Liver (tissue), 9 donors: Measurements from ENCODE around the gene APOL2. TPM values are rescaled to one million over a fixed set of nuclear protein-coding genes. Genes with fewer than 3 reads are reported as not detected.
"Not testable (repeated sequence)": the region's sequence is repeated elsewhere in the genome, so short reads cannot be mapped to it uniquely, and the experiment has no call there.

Experiments
- DNase-seq: peaks from one replicate; pipeline ENCODE4 v3.0.0-alpha.2; 2017; ENCODE audit warnings: low spot score
- H3K27ac ChIP-seq, 2 donors: one replicate each; pipeline ENCODE4 v1.7.0; 2013; ENCODE audit warnings: inconsistent platforms in 2 of 2, low read length in 2 of 2, control low read depth in 1 of 2, low read depth in 1 of 2, mild to moderate bottlenecking in 1 of 2
- H3K27me3 ChIP-seq, 4 donors: one replicate each; pipeline versions ENCODE4 v1.6.1 to v1.7.0; 2013; ENCODE audit warnings: low read length in 3 of 4, inconsistent platforms in 1 of 4, mild to moderate bottlenecking in 1 of 4, moderate library complexity in 1 of 4; ENCODE audit not compliant: control insufficient read depth in 4 of 4, insufficient read depth in 4 of 4
- H3K36me3 ChIP-seq, 4 donors: one replicate each; pipeline versions ENCODE4 v1.6.1 to v1.7.0; 2013; ENCODE audit warnings: low read length in 3 of 4, mild to moderate bottlenecking in 3 of 4, low read depth in 1 of 4, moderate library complexity in 1 of 4; ENCODE audit not compliant: control insufficient read depth in 4 of 4, insufficient read depth in 3 of 4
- H3K4me1 ChIP-seq, 4 donors: one replicate each; pipeline versions ENCODE4 v1.6.1 to v1.7.0; 2013; ENCODE audit warnings: low read length in 3 of 4, mild to moderate bottlenecking in 3 of 4, moderate library complexity in 1 of 4; ENCODE audit not compliant: control insufficient read depth in 4 of 4, insufficient read depth in 4 of 4
- H3K4me3 ChIP-seq, 3 donors: one replicate each; pipeline versions ENCODE4 v1.6.1 to v1.7.0; 2013; ENCODE audit warnings: low read length in 3 of 3, control low read depth in 1 of 3, low read depth in 1 of 3, mild to moderate bottlenecking in 1 of 3
- H3K9ac ChIP-seq, 2 donors: one replicate each; pipeline ENCODE4 v1.7.0; 2013; ENCODE audit warnings: low read length in 2 of 2, mild to moderate bottlenecking in 2 of 2, moderate library complexity in 2 of 2, control low read depth in 1 of 2, low read depth in 1 of 2
- H3K9me3 ChIP-seq, 4 donors: one replicate each; pipeline versions ENCODE4 v1.6.1 to v1.7.0; 2013; ENCODE audit warnings: low read length in 3 of 4; ENCODE audit not compliant: control insufficient read depth in 4 of 4
- FOXA1 ChIP-seq: IDR thresholded peaks from 2 replicates; pipeline ENCODE4 v1.6.1; 2016; ENCODE audit warnings: antibody characterized with exemption
- GABPA ChIP-seq, 2 donors: IDR thresholded peaks in 1 of 2; conservative IDR thresholded peaks in 1 of 2; 2 replicates each; pipeline ENCODE4 v1.6.1; 2016; ENCODE audit warnings: antibody characterized with exemption in 2 of 2, mild to moderate bottlenecking in 1 of 2, moderate library complexity in 1 of 2
- JUND ChIP-seq, 2 donors: IDR thresholded peaks; 2 replicates each; pipeline ENCODE4 v1.6.1; 2016; ENCODE audit warnings: antibody characterized with exemption in 2 of 2
- RAD21 ChIP-seq, 2 donors: IDR thresholded peaks; 2 replicates each; pipeline ENCODE4 v1.6.1; 2016; ENCODE audit warnings: antibody characterized with exemption in 2 of 2, mild to moderate bottlenecking in 2 of 2
- SP1 ChIP-seq: IDR thresholded peaks from 2 replicates; pipeline ENCODE4 v1.6.1; 2018; ENCODE audit warnings: antibody characterized with exemption, mild to moderate bottlenecking
- YY1 ChIP-seq: IDR thresholded peaks from 2 replicates; pipeline ENCODE4 v1.6.1; 2016; ENCODE audit warnings: antibody characterized with exemption, mild to moderate bottlenecking
- WGBS: extraction: QIAGEN DNeasy Blood & Tissue Kit; methylation state at CpG from one replicate; pipeline ENCODE4 v1.1.7; 2013; 5-methylcytosine and 5-hydroxymethylcytosine counted together
- polyA plus RNA-seq, 2 donors: library from polyadenylated mRNA; stranded (reverse) in 1 of 2; unstranded in 1 of 2; fragments of 200-250 nt in 1 of 2; fragments of >200 nt in 1 of 2; fragmentation: Nextera tagmentation in 1 of 2; extraction: Ambion mirVana in 1 of 2; gene quantifications; one replicate each; pipeline versions ENCODE4 v1.2.1 to v1.2.3, GENCODE V29; 2013 to 2015
- total RNA-seq, 2 donors: library from RNA; depleted of rRNA; stranded (reverse); fragments of >200 nt; gene quantifications; one replicate each; pipeline ENCODE4 v1.2.3, GENCODE V29; 2014
- TF ChIP-seq, protein P1 (sequence below): fragments of 150-350 bp; IDR thresholded peaks from 2 replicates; pipeline ENCODE4 v1.5.1; 2017; ENCODE audit warnings: improper control_type of control experiment, low read depth, low read length; ENCODE audit not compliant: missing input control
- donor health status: healthy.
- donor health status: healthy.
- donor health status: healthy.
- donor health status: healthy.
- donor health status: healthy.

The APOL2 gene
- total and polyA plus RNA-seq, 4 donors, result 14.3 to 77.2 (median 21.7) TPM

DNA sequence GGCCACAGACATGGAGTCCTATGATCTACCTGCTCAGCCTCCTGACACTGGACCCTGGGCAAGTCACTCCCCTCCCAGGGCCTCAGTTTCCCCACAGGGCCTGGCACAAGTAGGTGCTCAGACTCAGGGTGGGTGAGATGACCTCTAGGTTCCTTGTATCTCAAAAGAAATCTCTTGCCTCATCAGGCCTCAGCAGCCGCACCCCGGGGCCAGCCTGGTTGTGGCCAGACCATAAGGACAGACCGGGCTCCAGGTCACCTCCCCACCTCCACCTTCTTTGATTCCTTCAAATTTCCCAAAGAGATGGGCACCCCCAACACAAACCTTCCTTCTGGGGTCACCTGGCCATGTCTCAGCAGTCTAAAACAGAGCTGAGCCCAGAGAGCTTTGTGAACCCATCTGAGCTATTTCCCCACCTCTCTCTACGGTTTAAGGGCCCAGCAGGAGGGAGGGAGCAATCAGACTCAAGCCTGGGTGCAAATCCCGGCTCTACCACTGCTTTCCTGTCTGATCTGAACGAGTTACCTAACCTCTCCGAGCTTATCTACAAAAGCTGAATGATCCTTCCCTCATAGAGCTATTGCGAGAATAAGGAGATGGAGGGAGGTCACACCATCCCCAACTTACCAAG lies 35.2 kb downstream of the APOL2 start:
- Histone ChIP-seq H3K27me3 (no peaks in the 10 kb centered on the region), H3K9ac (no peak overlapping the region), H3K9me3 (no peaks in the 10 kb centered on the region), H3K4me3 (no peak overlapping the region), H3K4me1 (peaks cover 2 to 24% (median 16%) of the 10 kb centered on the region in 4 donors), H3K36me3 (no peaks in the 10 kb centered on the region), H3K27ac (no peak overlapping the region)
- no peak for DNase-seq
- 74% methylated on average over 8 of the region's 8 CpGs for WGBS
- TF ChIP-seq SP1, result no peak

GRCh38 chr22:36203441-36203840 lies 35.9 kb downstream of the APOL2 start:
- H3K27ac ChIP-seq, H3K27me3 ChIP-seq, H3K36me3 ChIP-seq, H3K9me3 ChIP-seq, DNase-seq, H3K9ac ChIP-seq, H3K4me3 ChIP-seq: not testable (repeated sequence)
- peaks cover 2 to 24% (median 14%) of the 10 kb centered on the region in 4 donors for H3K4me1 ChIP-seq
- 86% methylated on average over 7 of the region's 7 CpGs for WGBS

- not testable (repeated sequence) for H3K9me3 ChIP-seq, H3K4me3 ChIP-seq, DNase-seq, H3K27me3 ChIP-seq, H3K9ac ChIP-seq, H3K36me3 ChIP-seq, H3K27ac ChIP-seq
- TF ChIP-seq RAD21 (IDR thresholded peaks at IDR 0.05), result peak; percentile 48 to 70
- TF ChIP-seq SP1, result peak; percentile 7
- TF ChIP-seq, protein P1, sequence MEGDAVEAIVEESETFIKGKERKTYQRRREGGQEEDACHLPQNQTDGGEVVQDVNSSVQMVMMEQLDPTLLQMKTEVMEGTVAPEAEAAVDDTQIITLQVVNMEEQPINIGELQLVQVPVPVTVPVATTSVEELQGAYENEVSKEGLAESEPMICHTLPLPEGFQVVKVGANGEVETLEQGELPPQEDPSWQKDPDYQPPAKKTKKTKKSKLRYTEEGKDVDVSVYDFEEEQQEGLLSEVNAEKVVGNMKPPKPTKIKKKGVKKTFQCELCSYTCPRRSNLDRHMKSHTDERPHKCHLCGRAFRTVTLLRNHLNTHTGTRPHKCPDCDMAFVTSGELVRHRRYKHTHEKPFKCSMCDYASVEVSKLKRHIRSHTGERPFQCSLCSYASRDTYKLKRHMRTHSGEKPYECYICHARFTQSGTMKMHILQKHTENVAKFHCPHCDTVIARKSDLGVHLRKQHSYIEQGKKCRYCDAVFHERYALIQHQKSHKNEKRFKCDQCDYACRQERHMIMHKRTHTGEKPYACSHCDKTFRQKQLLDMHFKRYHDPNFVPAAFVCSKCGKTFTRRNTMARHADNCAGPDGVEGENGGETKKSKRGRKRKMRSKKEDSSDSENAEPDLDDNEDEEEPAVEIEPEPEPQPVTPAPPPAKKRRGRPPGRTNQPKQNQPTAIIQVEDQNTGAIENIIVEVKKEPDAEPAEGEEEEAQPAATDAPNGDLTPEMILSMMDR, result peak; percentile 29
- WGBS, result 26% methylated on average over 8 of the region's 8 CpGs
- peaks cover 2 to 27% (median 17%) of the 10 kb centered on the region in 4 donors for H3K4me1 ChIP-seq
These were observed 36.4 kb downstream of the APOL2 start for GRCh38 chr22:36202906-36203305.

DNA sequence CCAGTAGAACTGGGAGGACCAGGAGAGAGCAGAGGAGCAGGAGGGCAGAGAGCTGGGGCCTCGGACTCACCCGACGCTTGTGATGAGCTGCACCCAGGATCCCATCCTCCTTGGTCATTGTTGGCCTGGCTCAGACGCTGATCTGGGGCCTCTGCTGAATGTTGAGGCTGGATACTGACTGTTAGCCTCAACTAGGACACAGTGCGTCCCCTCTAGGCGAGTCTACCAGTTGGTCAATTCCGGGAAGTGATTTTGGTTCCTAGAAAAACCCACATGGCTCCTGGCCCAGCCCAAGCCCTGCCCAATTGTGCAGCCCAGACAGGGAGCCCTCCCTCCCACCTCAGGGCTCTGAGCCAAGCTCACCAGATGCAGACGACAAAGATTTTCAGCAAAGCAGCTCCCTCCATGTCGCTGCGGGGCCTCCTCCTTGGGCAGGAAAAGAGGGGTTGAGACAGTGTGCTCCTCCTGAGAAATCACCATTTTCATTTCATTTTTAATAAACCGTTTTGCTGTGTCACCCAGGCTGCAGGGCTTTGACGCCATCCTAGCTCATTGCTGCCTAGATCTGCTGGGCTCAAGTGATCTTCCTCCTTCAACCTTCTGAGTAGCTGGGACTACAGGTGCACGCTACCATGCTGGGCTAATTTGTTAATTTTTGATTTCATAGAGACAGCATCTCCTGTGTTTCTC lies 37.6 kb downstream of the APOL2 start, which contains the start of gene APOL4:
Gene APOL4, minus strand, starts transcription at position 180 of the 690 bp plus-strand sequence. Its CDS starts 75 bp downstream, at position 105.
- Histone ChIP-seq H3K9ac (no peak within 1 kb of the TSS), H3K27me3 (no peaks in the 10 kb centered on the region), H3K4me3 (no peak within 1 kb of the TSS), H3K27ac (no peak within 1 kb of the TSS), H3K4me1 (peaks cover 4 to 32% (median 24%) of the 10 kb centered on the region in 4 donors), H3K9me3 (no peaks in the 10 kb centered on the region), H3K36me3 (no peaks in the 10 kb centered on the region)
- DNase-seq, result no peak
- TF ChIP-seq FOXA1 (no peak), YY1 (no peak), GABPA (IDR thresholded peaks at IDR 0.05 in 1 of 2, conservative IDR thresholded peaks at IDR 0.05 in 1 of 2) (no peak), SP1 (peak; percentile 34), JUND (IDR thresholded peaks at IDR 0.05) (no peak), RAD21 (IDR thresholded peaks at IDR 0.05) (no peak)
- 66% methylated on average over 13 of the region's 13 CpGs for WGBS

DNA sequence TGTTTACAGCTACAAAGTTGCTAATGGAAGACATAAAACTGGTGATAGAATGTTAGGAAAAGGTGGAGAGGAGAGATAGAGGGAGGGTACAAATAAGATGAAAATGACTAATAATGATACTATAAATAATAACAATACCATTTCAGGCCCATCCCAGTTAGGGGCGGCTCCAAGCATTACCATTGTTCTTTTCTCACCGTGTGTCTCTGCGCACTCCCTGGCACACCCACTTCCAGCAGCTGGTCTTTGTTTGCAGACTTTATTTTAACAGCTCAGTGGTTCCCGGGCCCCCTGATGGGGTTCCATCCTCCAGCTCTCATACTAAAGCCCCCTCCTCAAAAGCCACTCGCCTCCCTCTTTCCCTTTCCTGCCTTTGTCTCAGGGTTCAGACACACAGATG lies 38.3 kb downstream of the APOL2 start:
- not testable (repeated sequence) for H3K36me3 ChIP-seq, H3K4me3 ChIP-seq, H3K9ac ChIP-seq, H3K9me3 ChIP-seq, H3K27ac ChIP-seq, H3K27me3 ChIP-seq, DNase-seq
- peaks cover 4 to 32% (median 24%) of the 10 kb centered on the region in 4 donors for H3K4me1 ChIP-seq
- 84% methylated on average over 1 of the region's 5 CpGs for WGBS
